Hepatocyte (in vitro differentiated cells): ENCODE results near the gene SPHK2. TPM values are rescaled to one million over a fixed set of nuclear protein-coding genes. Genes with fewer than 3 reads are reported as not detected.

Source experiments
- DNase-seq: peaks from one replicate; pipeline ENCODE4 v3.0.0-alpha.2; 2016; ENCODE audit warnings: low spot score
- H2AFZ ChIP-seq: fragments of 200-600 bp; sonication (generic); 2 replicates; pipeline ENCODE4 v1.6.0; 2016; ENCODE audit warnings: antibody characterized with exemption, mild to moderate bottlenecking
- H3K27ac ChIP-seq: fragments of 200-600 bp; sonication (generic); 2 replicates; pipeline ENCODE4 v1.5.1; 2016; ENCODE audit warnings: mild to moderate bottlenecking
- H3K27me3 ChIP-seq: fragments of 200-600 bp; sonication (generic); 2 replicates; pipeline ENCODE4 v1.6.1; 2016
- H3K36me3 ChIP-seq: fragments of 200-600 bp; sonication (generic); replicated peaks from 2 replicates; pipeline ENCODE4 v1.5.1; 2016; ENCODE audit warnings: low read depth; ENCODE audit not compliant: insufficient read depth
- H3K4me1 ChIP-seq: fragments of 200-600 bp; sonication (generic); 2 replicates; pipeline ENCODE4 v1.5.1; 2016; ENCODE audit warnings: mild to moderate bottlenecking, moderate library complexity; ENCODE audit not compliant: insufficient read depth
- H3K4me2 ChIP-seq: fragments of 200-600 bp; sonication (generic); 2 replicates; pipeline ENCODE4 v1.6.0; 2016
- H3K4me3 ChIP-seq: fragments of 200-600 bp; sonication (generic); 2 replicates; pipeline ENCODE4 v1.5.1; 2016; ENCODE audit warnings: mild to moderate bottlenecking
- H3K79me2 ChIP-seq: fragments of 200-600 bp; sonication (generic); 2 replicates; pipeline ENCODE4 v1.6.0; 2017; ENCODE audit warnings: mild to moderate bottlenecking
- H3K9me2 ChIP-seq: fragments of 200-600 bp; sonication (generic); replicated peaks from 2 replicates; pipeline ENCODE4 v1.6.0; 2017; ENCODE audit warnings: mild to moderate bottlenecking; ENCODE audit not compliant: insufficient read depth
- H3K9me3 ChIP-seq: fragments of 200-600 bp; sonication (generic); 2 replicates; pipeline ENCODE4 v1.5.1; 2016; ENCODE audit warnings: low read depth, mild to moderate bottlenecking
- H4K20me1 ChIP-seq: fragments of 200-600 bp; sonication (generic); 2 replicates; pipeline ENCODE4 v1.6.0; 2016; ENCODE audit warnings: mild to moderate bottlenecking; ENCODE audit not compliant: insufficient read depth, poor library complexity, severe bottlenecking
- CTCF ChIP-seq: fragments of 200-600 bp; sonication (generic); IDR thresholded peaks from 2 replicates; pipeline ENCODE4 v1.5.1; 2016; ENCODE audit warnings: antibody characterized with exemption, mild to moderate bottlenecking; ENCODE audit not compliant: poor library complexity
- EZH2 ChIP-seq: fragments of 200-600 bp; sonication (generic); IDR thresholded peaks from 2 replicates; pipeline ENCODE4 v1.6.1; 2016; ENCODE audit warnings: antibody characterized with exemption, mild to moderate bottlenecking, borderline replicate concordance
- EZH2phosphoT487 ChIP-seq: fragments of 200-600 bp; sonication (generic); IDR thresholded peaks from one replicate; pipeline ENCODE4 v1.6.1; 2018; ENCODE audit warnings: antibody characterized with exemption, mild to moderate bottlenecking, low read depth, moderate library complexity; ENCODE audit not compliant: unreplicated experiment, severe bottlenecking
- WGBS: methylation state at CpG from one replicate; pipeline ENCODE4 v1.1.6; 2016; ENCODE audit warnings: low lambda C conversion rate; ENCODE audit errors: missing lambda C conversion rate; 5-methylcytosine and 5-hydroxymethylcytosine counted together
- polyA plus RNA-seq: library from polyadenylated mRNA; unstranded; fragments of >200 nt; fragmentation: Nextera tagmentation; extraction: Ambion mirVana; gene quantifications from 2 replicates; pipeline ENCODE4 v1.2.1, GENCODE V29; 2016
- total RNA-seq: library from RNA; depleted of rRNA; stranded (reverse); fragments of >200 nt; gene quantifications from 2 replicates; pipeline ENCODE4 v1.2.3, GENCODE V29; 2014

Gene SPHK2
- total and polyA plus RNA-seq, 2 experiments from 2014 or later = 39.4 to 56.7 TPM

GRCh38 chr19:48661711-48662090, 42.4 kb downstream of the SPHK2 start:
- H3K4me1 ChIP-seq = no peaks in the 10 kb centered on the region
- no peaks in the 10 kb centered on the region for H3K27me3 ChIP-seq
- no peaks in the 10 kb centered on the region for H4K20me1 ChIP-seq
- no peaks in the 10 kb centered on the region for H3K36me3 ChIP-seq
- no peak for TF ChIP-seq EZH2phosphoT487
- no peak for TF ChIP-seq EZH2
- TF ChIP-seq CTCF = no peak
- no peak overlapping the region for H3K27ac ChIP-seq
- no peaks in the 10 kb centered on the region for H3K9me2 ChIP-seq
- H2AFZ ChIP-seq = no peak overlapping the region
- H3K9me3 ChIP-seq = no peaks in the 10 kb centered on the region
- H3K79me2 ChIP-seq = no peaks in the 10 kb centered on the region
- no peak for DNase-seq
- no peak overlapping the region for H3K4me3 ChIP-seq
- no peak overlapping the region for H3K4me2 ChIP-seq
- WGBS = over 99% methylated on average over 42 of the region's 50 CpGs

- Histone ChIP-seq H3K4me1 (no peaks in the 10 kb centered on the region), H3K27ac (no peak overlapping the region), H3K4me3 (no peak overlapping the region), H3K9me3 (no peaks in the 10 kb centered on the region), H3K27me3 (no peaks in the 10 kb centered on the region), H2AFZ (no peak overlapping the region), H3K4me2 (no peak overlapping the region), H3K79me2 (no peaks in the 10 kb centered on the region), H3K9me2 (no peaks in the 10 kb centered on the region), H3K36me3 (no peaks in the 10 kb centered on the region), H4K20me1 (no peaks in the 10 kb centered on the region)
- DNase-seq = no peak
- TF ChIP-seq EZH2 (no peak), CTCF (no peak), EZH2phosphoT487 (no peak)
- 93% methylated on average over 4 of the region's 4 CpGs for WGBS
Observed at GRCh38 chr19:48663667-48664066, 44.4 kb downstream of the SPHK2 start.

- H3K27me3 ChIP-seq = no peaks in the 10 kb centered on the region
- no peaks in the 10 kb centered on the region for H4K20me1 ChIP-seq
- no peak overlapping the region for H3K4me3 ChIP-seq
- no peak for DNase-seq
- H2AFZ ChIP-seq = no peak overlapping the region
- no peak overlapping the region for H3K27ac ChIP-seq
- H3K36me3 ChIP-seq = no peaks in the 10 kb centered on the region
- no peaks in the 10 kb centered on the region for H3K9me2 ChIP-seq
- H3K4me2 ChIP-seq = no peak overlapping the region
- whole genome bisulfite sequencing = 97% methylated on average over 11 of the region's 14 CpGs
- H3K79me2 ChIP-seq = no peaks in the 10 kb centered on the region
- no peaks in the 10 kb centered on the region for H3K4me1 ChIP-seq
- no peak for TF ChIP-seq CTCF
- no peak for TF ChIP-seq EZH2
- no peak for TF ChIP-seq EZH2phosphoT487
- no peaks in the 10 kb centered on the region for H3K9me3 ChIP-seq
Observed at GRCh38 chr19:48664476-48664875, 45.2 kb downstream of the SPHK2 start.

- Histone ChIP-seq H3K27ac (no peak overlapping the region), H3K4me3 (no peak overlapping the region), H3K9me2 (no peaks in the 10 kb centered on the region), H3K36me3 (no peaks in the 10 kb centered on the region), H4K20me1 (no peaks in the 10 kb centered on the region), H3K4me1 (peaks cover 1% of the 10 kb centered on the region), H2AFZ (no peak overlapping the region), H3K9me3 (no peaks in the 10 kb centered on the region), H3K79me2 (no peaks in the 10 kb centered on the region), H3K27me3 (no peaks in the 10 kb centered on the region), H3K4me2 (no peak overlapping the region)
- TF ChIP-seq CTCF (no peak), EZH2 (no peak), EZH2phosphoT487 (no peak)
- WGBS = 48% methylated on average over 6 of the region's 6 CpGs
- DNase-seq = no peak
Observed at GRCh38 chr19:48665786-48666185, 46.5 kb downstream of the SPHK2 start.
